Lower leg skin (tissue), 4 donors: ENCODE data around the gene SEL1L2. TPM values are rescaled to one million over a fixed set of nuclear protein-coding genes. Genes with fewer than 3 reads are reported as not detected.
"Not testable (repeated sequence)": the region's sequence is repeated elsewhere in the genome, so short reads cannot be mapped to it uniquely, and the experiment has no call there.

Source experiments
- DNase-seq, 2 donors: peaks; one replicate each; pipeline ENCODE4 v3.0.0-alpha.2; 2019; ENCODE audit warnings: low spot score in 2 of 2
- H3K4me3 ChIP-seq: fragments of 200-600 bp; sonication (generic); 2 replicates; pipeline ENCODE4 v1.5.1; 2017; ENCODE audit warnings: mild to moderate bottlenecking, low read depth; ENCODE audit not compliant: poor library complexity, severe bottlenecking
- POLR2A ChIP-seq, 2 donors: fragments of 450-650 bp; IDR thresholded peaks; one replicate each; pipeline ENCODE4 v1.6.1; 2016 to 2017; ENCODE audit warnings: antibody characterized with exemption in 2 of 2, mild to moderate bottlenecking in 1 of 2, moderate library complexity in 1 of 2
- WGBS, 2 donors: methylation state at CpG; one replicate each; pipeline ENCODE4 v1.1.5; 2018; 5-methylcytosine and 5-hydroxymethylcytosine counted together
- intact Hi-C: fragments of 100-400 bp; cut with DNase I; formaldehyde crosslinking; loops from one replicate; pipeline ENCODE4 v1.15.0; 2023; ENCODE audit warnings: low total_unique reads
- total RNA-seq, 4 donors: library from RNA; depleted of rRNA; stranded (reverse); fragments of >200 nt; gene quantifications; one replicate each; pipeline ENCODE4 v1.1.0, GENCODE V29; 2016
- TF ChIP-seq, protein P1 (sequence below), 3 donors: fragments of 450-650 bp; IDR thresholded peaks; one replicate each; pipeline ENCODE4 v1.5.1; 2016; ENCODE audit warnings: antibody characterized with exemption in 3 of 3, mild to moderate bottlenecking in 3 of 3, moderate library complexity in 2 of 3

The SEL1L2 gene
- total RNA-seq, 4 donors from 2014 or later: not detected

GRCh38 chr20:14009208-14009607, 18.8 kb upstream of the SEL1L2 start:
- 68 to 81% methylated on average over 2 of the region's 2 CpGs for WGBS, 2 donors
- intact Hi-C loops: no loop called here
- no peak for TF ChIP-seq POLR2A (IDR thresholded peaks at IDR 0.05)
- TF ChIP-seq, protein P1, sequence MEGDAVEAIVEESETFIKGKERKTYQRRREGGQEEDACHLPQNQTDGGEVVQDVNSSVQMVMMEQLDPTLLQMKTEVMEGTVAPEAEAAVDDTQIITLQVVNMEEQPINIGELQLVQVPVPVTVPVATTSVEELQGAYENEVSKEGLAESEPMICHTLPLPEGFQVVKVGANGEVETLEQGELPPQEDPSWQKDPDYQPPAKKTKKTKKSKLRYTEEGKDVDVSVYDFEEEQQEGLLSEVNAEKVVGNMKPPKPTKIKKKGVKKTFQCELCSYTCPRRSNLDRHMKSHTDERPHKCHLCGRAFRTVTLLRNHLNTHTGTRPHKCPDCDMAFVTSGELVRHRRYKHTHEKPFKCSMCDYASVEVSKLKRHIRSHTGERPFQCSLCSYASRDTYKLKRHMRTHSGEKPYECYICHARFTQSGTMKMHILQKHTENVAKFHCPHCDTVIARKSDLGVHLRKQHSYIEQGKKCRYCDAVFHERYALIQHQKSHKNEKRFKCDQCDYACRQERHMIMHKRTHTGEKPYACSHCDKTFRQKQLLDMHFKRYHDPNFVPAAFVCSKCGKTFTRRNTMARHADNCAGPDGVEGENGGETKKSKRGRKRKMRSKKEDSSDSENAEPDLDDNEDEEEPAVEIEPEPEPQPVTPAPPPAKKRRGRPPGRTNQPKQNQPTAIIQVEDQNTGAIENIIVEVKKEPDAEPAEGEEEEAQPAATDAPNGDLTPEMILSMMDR (IDR thresholded peaks at IDR 0.05): no peak
- no peak overlapping the region for H3K4me3 ChIP-seq
- no peak for DNase-seq

GRCh38 chr20:14005996-14006395, 15.6 kb upstream of the SEL1L2 start:
- DNase-seq: no peak
- intact Hi-C loops: no loop called here
- H3K4me3 ChIP-seq: no peak overlapping the region
- WGBS, 2 donors: 94 to 95% methylated on average over 4 of the region's 4 CpGs
- TF ChIP-seq, protein P1 (IDR thresholded peaks at IDR 0.05): no peak
- TF ChIP-seq POLR2A (IDR thresholded peaks at IDR 0.05): no peak

GRCh38 chr20:14000917-14001316, 10.5 kb upstream of the SEL1L2 start:
- TF ChIP-seq, protein P1 (IDR thresholded peaks at IDR 0.05): no peak
- no peak for TF ChIP-seq POLR2A (IDR thresholded peaks at IDR 0.05)
- intact Hi-C loops: no loop called here
- H3K4me3 ChIP-seq: no peak overlapping the region
- WGBS, 2 donors: 46 to 55% methylated on average over 1 of the region's 1 CpG
- DNase-seq: no peak

- intact Hi-C loops: no loop called here
- WGBS, 2 donors: 8 to 10% methylated on average over 13 of the region's 13 CpGs
- no peak for DNase-seq
- TF ChIP-seq, protein P1 (IDR thresholded peaks at IDR 0.05): no peak
- TF ChIP-seq POLR2A (IDR thresholded peaks at IDR 0.05): no peak
- H3K4me3 ChIP-seq: peak overlapping the region; percentile 38
Observed at GRCh38 chr20:13996265-13996664, 5.9 kb upstream of the SEL1L2 start.

DNA sequence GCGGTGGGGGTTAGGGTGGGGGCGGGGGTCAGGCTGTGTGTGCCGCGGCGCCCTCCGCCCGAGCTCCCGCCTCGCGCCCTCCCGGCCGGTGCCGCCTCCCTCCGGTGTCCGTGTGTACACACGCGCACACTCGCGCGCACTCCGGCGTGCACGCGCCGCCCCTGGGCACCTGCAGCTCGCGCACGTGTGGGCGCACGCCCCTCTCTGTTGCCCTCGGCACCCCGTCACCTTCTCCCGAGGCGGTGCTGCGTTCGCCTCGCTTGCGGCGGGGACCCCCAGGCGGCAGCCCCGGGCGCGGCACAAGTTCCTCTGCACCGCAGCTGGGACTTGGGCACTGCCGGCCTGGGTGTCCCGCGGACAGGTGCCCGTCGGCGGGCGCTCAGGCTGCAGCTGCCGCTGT, 5.4 kb upstream of the SEL1L2 start:
- H3K4me3 ChIP-seq: peak overlapping the region; percentile 38
- intact Hi-C loops: no loop called here
- TF ChIP-seq, protein P1 (IDR thresholded peaks at IDR 0.05): no peak
- TF ChIP-seq POLR2A (IDR thresholded peaks at IDR 0.05): no peak
- WGBS, 2 donors: 0 to 1% methylated on average over 17 to 52 of the region's 52 CpGs
- DNase-seq: no peak

DNA sequence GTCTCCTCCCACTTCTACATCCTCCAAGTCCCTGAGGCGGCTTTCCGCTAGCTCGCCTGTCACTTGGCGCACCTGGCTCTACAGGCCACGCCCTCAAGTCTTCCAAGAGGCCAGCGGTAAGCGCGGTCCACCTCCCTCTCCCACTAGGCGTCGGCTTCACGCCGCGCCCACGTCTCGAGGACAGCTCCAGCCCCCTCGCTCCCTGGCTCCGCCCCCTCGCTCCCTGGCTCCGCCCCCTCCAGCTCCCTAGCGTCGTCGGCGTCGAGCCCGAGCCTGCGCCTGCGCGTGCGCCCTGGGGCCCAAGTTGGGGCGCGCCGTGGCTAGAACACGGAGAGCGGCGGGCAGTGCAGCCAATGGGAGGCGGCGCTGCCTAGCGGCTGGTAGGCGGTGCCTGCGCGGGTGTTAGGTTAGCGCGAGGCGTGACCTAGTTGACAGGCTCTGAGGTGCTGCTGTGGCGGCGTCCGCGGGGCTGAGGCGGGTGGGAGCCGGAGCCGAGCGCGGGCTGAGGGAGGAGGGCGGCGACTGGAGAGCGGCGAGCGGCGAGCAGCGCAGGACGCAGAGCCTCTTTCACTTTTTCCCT, 4.8 kb upstream of the SEL1L2 start, which contains the start of gene MACROD2:
Gene MACROD2, plus strand, starts transcription at position 431 of the 580 bp plus-strand sequence.
- intact Hi-C loops: no loop called here
- WGBS, 2 donors: 2 to 5% methylated on average over 43 to 60 of the region's 61 CpGs
- peak within 1 kb of the TSS; percentile 38 for H3K4me3 ChIP-seq
- TF ChIP-seq, protein P1 (IDR thresholded peaks at IDR 0.05): no peak
- TF ChIP-seq POLR2A (IDR thresholded peaks at IDR 0.05): no peak
- DNase-seq: peak; percentile 81 to 97

GRCh38 chr20:13991955-13992354, 1.5 kb upstream of the SEL1L2 start:
- intact Hi-C loops, DNase-seq, H3K4me3 ChIP-seq: not testable (repeated sequence)
- 89 to 91% methylated on average over 5 of the region's 5 CpGs for WGBS, 2 donors
